GM21717 (cell line): ENCODE data around the gene GPR156.
"Not testable (repeated sequence)": the region's sequence is repeated elsewhere in the genome, so short reads cannot be mapped to it uniquely, and the experiment has no call there.

ENCODE experiments used
- ATAC-seq: cut with Tn5 transposase; IDR thresholded peaks from one replicate; pipeline ENCODE4 v1.9.1; 2021; ENCODE audit warnings: mild to moderate bottlenecking, moderate library complexity; ENCODE audit not compliant: unreplicated experiment

GPR156 gene

DNA sequence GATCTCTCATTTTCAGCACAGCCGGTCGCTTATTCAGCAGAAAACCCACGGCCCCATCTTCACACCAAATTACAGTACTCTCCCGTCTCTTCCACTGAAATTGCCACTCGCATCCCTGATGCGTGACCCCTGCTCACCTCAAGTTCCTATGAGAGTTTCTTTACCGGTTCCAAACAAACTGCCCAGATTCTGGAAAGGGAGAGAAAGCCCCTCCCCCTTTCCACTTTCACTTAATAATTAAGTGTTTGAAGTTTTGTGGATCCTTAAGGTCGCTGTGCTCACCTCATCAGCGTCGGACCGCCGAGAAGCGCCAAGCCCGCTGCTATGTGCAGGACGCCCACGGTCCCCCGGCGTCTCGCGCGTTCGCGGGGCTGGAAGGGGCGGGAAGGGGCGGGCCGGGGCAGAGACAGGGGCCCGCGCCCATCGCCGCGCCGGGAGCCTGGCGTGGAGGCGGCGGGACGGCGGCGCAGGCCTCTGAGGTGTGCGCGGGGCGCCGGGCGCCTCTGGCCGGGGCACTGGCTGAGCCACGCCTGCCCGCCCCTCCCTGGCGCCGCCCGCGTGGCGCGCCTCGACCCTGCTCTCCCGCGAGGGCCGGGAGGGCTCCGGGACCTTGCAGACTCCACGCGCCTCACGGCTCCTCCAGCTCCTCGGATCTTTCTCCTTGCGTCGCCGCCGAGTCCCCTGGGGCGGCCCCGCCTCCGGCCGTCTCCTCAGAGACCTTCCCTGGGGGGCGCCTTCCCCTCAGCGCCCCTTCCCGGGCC is at the start of gene GPR156:
GPR156 (minus strand) TSS at position 476 of the 761 bp plus-strand sequence. CDS start 41,124 bp downstream, outside the sequence.
- ATAC-seq = no peak

DNA sequence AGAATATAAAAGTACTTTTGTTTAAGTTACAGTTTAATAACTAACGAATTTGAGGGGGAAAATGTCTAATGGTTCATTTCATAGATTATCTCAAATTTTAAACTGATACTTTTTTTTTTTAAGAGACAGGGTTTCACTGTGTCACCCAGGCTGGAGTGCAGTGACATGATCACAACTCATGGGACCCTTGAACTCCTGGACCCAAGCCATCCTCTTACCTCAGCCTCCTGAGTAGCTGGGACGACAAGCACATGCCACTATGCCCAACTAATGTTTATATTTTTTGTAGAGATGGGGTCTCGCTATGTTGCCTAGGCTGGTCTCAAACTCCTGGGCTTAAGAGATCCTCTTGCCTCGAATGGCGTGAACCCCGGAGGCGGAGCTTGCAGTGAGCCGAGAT is 47.6 kb upstream of the GPR156 start:
- no peak for ATAC-seq

DNA sequence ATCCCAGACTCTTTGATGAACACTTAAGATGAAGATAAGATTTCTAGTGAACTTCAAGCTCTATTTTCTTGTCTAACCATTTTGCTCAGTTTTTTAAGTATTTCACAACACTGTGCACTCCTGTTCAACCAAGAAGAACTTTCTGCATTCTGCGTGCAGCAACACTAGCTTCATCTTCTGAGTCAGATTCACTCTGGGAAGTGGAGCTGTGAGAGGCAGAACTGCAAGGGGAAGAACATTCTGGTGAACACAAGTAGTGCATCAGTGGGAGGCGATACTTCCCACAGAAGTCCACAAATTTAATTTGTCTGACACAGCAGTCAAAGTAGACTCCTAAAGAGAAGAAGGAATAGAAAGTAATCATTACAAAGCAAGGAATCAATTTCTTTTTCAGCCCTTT is 46.1 kb upstream of the GPR156 start:
- ATAC-seq = no peak

DNA sequence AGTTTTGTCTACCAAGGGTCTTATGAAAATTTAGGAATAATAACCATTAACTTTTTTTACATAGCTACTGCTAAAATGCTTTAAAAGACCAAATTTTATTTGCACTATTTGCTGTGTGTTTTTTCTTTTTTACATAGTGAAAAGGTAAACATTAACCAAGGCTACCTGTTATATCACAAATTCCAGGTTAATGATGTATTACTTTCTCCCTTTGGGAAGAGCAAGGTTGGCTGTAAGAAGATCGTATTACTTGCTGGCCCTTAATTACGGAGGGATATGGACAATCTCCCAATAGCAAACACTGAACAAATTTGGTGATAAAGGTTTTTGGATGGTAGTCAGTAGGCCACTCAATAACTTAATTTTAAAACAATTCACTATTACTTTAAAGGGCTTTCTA is 41.8 kb upstream of the GPR156 start:
- no peak for ATAC-seq

DNA sequence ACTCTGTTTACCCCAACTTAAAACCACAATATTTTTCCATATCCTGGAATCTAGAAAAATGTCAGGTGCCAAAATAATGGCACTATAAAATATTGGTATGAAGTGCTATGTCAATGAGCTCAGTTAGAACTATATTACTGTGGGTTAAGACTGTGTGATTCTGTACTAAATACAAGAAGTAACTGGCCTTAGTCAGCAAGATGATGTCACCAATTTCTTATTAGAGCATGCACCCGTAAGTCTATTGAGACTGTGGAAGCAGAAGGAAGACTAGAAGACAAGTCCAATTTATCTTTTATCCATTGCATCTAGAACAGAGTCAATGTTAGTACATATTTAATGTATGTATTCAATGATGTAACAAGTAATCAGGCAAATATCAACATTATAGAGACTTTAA is 39.2 kb upstream of the GPR156 start:
- no peak for ATAC-seq

DNA sequence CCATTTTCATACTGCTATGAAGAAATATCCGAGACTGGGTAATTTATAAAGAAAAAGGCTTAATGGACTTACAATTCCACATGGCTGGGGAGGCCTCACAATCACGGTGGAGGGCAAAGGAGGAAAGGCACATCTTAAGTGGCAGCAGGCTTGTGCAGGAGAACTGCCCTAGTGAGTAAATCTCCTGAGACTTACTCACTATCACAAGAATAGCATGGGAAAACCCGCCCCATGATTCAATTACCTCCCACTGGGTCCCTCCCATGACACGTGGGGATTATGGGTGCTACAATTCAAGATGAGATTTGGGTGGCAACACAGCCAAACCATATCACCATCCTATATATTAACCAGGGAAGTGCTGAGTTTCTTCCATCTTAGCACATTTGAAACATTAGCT is 38.7 kb upstream of the GPR156 start:
- not testable (repeated sequence) for ATAC-seq

DNA sequence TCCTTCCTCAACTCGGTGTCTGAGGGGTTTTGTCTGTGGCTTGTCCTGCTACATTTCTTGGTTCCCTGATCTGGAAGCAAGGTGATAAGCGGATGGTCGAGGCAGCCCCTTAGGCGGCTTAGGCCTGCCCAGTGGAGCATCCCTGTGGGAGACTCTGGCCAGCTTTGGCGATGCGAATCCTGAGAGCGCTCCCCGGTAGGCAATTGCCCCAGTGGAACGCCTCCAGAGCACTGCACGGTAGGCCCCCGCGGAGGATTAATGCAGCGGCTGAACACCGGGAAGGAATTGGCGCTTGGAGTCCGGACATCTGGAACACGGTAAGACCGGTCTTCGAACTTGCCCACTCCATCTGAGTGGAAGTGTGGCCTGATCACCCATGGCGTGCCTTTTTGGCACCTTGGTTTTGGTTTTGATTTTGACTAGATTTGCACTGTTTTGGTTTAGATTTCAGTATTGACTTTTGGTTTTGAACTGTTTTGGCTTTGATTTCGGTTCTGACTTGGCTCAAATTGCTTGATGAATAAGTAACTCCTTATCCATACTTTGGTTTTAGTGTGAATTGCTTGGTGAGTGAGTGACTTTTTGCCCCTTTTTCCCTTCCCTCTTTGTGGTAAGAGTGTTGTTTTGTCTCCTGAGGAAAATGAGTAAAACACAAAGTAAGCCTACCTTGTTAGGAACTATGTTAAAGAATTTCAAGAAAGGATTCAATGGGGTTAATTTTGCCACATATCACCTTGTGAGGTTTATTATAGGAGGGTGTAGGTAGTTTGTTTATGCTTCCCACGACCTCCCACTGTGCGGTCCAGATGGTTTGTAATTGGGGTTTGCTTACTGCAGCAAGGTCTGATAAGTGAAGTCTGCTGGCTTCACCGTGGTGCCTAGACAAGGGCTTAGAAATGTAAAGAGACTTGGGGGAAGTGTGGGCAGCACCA is 27.1 kb upstream of the GPR156 start:
- no peak for ATAC-seq

DNA sequence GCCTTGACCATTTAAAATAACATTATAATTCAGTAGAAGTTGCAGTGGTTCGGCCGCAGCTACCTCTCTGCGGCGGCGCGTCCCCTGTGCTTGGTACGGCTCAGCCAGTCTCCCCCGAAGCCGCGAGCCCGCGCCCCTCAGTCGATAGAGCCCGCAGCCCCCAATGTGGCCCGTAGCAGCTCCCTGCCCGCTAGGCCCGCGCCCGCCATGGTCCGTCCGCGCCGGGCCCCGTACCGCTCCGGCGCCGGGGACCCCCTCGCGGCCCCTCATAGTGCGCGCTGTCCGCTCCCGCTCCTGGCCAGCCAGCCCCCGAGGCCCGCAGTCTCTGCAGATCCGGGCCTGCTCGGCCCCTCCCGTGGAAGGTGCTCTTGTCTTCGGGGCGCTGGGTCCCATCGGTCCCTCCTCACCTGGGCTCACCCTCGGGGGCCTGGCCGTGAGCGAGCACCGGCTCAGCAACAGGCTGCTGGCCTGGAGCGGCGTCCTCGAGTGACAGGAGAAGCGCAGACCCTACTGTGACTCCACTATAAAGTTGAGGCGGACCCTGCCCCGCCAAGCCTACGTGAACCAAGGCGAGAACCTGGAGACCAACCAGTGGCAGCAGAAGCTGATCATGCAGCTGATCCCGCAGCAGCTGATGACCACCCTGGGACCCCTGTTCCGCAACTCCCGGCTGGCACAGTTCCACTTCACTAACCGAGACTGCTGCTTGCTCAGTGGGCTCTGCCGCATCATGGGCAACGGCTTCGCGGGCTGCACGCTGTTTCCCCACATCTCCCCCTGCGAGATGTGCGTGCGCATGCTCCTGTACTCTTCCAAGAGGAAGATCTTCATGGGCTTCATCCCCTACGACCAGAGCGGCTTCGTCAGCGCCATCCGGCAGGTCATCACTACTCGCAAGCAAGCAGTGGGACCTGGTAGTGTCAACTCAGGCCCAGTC is 21.8 kb upstream of the GPR156 start:
- no peak for ATAC-seq

DNA sequence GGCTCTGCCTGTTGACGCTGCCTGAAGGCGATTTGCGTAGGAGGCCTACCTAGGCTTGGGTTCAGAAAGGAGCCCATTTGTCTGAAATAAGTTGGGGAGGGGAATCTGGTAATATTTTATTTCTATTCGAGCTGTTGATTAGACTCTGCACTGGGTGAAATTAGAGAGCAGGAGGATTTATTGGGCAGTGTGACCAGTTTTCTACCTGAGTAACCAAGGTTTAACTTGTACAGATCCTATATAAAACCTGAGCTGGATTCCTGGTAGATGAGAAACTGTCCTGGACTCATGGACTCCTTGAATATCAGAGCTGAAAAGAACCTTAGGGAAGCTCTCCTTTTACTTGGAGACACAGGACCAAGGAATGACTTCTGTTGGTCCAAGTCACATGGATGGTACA is 19.6 kb upstream of the GPR156 start:
- no peak for ATAC-seq

DNA sequence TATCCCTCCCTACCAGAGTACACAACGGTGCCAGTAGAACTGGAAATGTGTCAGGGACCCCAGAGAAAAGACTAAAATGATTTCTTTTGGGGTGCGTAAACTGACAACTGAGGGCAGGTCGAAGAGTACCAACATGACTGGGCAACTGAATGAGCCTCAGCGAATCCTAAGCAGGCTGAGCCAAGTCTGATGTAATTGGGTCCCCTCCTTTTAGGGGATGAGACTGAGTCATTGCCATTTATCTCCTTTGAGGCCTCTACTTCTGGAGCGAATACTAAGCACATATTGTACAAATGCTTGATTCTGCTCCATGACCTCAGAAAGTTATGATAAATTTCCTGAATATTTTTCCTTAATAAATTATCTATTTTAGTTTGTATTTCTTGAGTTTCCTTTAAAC is 17.3 kb upstream of the GPR156 start:
- ATAC-seq = no peak

DNA sequence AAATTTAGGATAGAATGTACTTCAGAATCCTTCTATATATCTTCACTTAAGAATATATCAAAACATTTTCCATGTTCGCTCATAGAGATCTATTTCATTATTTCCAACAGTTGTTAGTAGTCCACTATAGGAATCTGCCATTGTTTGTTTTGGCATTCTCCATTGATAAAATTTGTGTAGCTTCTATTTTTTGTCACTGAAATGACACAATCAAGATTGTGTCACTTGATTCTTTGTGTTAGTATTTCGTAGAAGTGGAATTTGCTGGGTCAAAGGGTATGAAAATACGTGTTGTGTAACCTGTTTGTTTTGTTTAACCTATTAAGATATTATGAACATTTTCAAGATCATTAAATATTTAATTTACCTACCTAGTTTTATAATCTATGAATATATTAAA is 15.9 kb upstream of the GPR156 start:
- no peak for ATAC-seq

DNA sequence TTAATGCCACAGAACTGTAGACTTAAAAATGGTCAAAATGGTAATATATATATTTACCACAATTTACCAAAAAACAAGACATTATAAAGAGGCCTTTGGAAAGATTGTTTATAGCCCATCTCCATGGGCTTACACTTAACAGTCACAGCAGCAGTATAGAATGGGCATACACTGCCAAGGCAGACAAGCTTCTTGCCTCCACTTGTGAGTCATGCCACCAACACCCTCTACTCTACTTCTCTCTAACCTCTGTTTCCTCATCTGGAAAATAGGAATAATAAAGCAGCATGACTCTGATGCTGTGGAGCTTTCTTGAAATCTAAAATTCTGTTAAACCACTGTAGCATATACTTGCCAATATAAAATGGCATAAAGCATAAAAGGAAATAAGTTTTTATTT is 14.4 kb upstream of the GPR156 start:
- ATAC-seq = no peak

DNA sequence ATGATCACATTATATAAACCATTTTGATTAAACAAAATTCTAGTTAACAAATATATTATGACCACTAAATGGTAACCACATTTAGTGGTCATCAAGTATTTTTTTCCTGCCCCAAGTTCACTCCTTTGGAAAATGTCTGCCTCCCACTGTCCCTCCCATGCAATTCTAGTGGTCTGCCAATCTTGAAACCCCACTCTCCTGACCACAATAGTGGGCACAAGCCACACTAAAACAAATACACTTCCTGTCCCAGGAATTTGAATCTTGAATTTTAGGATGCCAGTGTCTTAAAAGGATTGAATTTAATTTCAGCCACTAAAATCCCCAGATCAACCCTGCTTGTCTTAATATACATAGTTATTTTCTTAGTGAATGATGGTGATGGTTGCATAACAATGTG is 14.0 kb upstream of the GPR156 start:
- ATAC-seq = no peak

DNA sequence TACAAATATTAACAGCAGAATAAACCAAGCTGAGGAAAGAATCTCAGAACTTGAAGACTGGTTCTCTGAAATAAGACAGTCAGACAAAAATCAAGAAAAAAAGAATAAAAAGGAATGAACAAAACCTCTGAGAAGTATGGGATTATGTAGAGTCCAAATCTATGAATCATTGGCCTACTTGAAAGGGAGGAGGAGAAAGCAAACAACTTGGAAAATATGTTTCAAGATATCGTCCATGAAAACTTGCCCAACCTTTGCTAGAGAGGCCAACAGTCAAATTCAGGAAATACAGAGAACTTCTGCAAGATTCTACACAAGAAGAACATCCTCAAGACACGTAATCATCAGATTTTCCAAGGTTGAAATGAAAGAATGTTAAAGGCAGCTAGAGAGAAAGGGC is 6.5 kb upstream of the GPR156 start:
- not testable (repeated sequence) for ATAC-seq

DNA sequence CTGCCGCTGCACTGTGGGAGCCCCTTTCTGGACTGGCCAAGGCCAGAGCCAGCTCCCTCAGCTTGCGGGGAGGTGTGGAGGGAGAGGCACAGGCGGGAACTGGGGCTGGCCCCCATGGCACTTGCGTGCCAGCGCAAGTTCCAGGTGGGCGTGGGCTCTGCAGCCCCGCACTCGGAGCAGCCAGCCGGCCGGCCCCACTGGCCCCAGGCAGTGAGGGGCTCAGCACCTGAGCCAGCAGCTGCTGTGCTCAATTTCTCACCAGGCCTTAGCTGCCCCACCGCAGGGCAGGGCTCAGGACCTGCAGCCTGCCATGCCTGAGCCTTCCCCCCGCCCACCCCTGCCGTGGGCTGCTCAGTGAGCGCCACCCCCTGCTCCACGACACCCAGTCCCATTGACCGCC is 4.6 kb upstream of the GPR156 start:
- ATAC-seq = no peak

DNA sequence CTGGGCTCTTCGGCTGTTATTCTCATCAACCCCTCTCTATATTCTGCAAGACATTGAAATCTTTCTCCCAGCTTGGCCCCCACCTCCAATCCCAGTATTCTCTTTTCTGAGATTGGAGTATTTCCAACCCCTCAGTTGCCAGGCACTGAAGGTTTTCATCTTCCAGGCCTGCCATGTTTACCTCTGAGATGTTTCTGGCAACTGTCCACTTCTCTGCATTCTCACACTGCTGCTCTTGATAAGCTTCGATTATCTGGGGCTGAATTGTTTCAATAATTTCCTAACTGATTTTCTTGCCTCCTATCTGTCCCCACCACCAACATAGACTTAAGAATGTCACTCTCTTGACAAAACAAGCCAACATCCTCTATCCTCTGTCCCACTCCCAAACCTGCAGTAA is 1.4 kb upstream of the GPR156 start:
- ATAC-seq = no peak

DNA sequence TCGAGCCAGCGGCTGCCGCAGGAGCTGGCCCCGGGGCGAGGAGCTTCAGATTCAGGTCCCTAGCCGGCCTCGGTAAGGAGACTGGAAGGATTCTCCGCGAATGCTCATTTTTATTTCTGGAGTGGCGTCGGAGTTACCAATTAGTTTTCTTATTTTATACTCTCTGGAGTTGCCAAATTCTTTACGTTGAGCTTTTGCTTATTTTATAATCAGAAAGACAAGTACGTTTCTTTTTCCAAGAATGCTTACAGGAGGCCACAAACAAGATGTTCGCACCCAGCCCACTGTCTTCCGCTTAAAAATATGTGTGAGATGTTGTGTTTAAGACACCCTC is 453 bp upstream of the GPR156 start:
- no peak for ATAC-seq

DNA sequence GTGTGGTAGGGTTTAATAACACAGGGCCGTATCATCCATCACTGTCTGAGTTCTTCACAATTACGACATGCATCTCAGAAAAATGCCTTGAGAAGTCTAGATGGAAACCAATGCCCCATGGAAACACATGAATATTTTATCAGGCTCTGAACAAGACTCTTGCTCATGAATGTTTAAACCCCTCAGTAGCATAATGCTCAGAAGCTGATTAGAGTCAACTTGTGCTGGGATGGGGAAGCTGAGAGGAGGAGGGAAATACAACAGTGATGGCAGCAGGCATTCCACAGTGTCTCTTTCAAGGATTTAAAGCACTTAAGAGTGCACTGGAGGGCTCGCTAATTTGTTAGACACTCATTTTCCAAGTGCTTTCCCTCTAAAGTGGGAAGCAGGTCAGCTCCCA is 3.8 kb downstream of the GPR156 start:
- ATAC-seq = no peak

DNA sequence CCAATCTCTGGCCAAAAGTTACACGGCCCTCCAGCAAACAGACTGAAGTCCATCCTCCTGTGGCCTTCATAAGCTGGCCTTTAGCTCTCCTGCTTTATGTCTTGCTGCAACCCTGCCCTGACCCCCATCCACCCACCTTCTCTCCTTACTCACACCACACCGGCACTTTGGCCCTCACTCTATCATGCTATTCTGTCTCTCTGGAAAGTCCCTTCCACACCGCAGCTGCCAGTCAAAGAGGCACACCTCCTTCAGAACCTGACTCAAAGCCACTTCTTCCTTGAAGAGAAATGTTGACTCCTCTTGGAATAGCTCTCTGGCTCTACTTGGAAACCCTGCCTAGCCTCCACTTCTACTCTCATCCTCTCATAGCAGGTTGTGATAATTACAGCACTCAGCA is 4.5 kb downstream of the GPR156 start:
- ATAC-seq = peak; percentile 96

DNA sequence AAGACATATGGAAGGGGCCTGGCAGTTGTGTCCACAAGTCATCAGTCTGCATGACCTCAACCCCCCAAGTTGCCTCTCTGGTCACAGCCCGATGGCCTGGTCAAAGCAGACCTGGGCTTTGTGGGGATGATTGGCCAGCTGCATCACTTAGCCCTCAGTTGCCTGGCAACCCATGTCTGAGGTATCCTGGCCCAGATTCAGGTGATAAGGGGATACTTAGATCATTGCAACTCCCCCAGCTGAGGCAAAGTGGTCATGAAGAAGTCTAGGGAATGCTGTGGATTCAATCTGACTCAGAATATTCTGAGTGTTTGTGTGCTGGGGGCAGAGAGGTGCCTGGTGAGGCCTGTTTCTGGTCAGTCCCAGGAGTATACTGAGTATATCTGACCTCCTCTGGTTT is 5.0 kb downstream of the GPR156 start:
- no peak for ATAC-seq

DNA sequence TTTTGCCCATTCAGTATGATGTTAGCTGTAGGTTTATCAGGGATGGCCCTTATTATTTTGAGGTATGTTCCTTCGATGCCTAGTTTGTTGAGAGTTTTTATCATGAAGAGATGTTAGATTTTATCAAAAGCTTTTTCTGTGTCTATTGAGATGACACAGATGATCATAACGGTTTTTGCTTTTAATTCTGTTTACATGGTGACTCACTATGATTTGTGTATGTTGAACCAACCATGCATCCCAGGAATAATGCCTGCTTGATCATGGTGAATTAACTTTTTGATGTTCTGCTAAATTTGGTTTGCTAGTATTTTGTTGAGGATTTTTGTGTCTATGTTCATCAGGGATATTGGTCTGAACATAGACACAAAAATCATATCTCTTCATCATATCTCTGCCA is 8.3 kb downstream of the GPR156 start:
- no peak for ATAC-seq
